Testis (tissue), 3 donors: ENCODE data around the gene NOX5. TPM values are rescaled to one million over a fixed set of nuclear protein-coding genes. Genes with fewer than 3 reads are reported as not detected.

Experiments
- DNase-seq: peaks from one replicate; pipeline ENCODE4 v3.0.0-alpha.2; 2019
- H3K27ac ChIP-seq, 2 donors: fragments of 200-600 bp; sonication (generic); one replicate each; pipeline ENCODE4 v1.5.1; 2019
- H3K27me3 ChIP-seq: fragments of 200-600 bp; sonication (generic); one replicate; pipeline ENCODE4 v1.5.1; 2019
- H3K36me3 ChIP-seq: fragments of 200-600 bp; sonication (generic); one replicate; pipeline ENCODE4 v1.5.1; 2017; ENCODE audit warnings: low read depth; ENCODE audit errors: missing control alignments
- H3K4me1 ChIP-seq: fragments of 200-600 bp; sonication (generic); one replicate; pipeline ENCODE4 v1.5.1; 2019
- H3K4me3 ChIP-seq, 2 donors: fragments of 200-600 bp; sonication (generic); one replicate each; pipeline ENCODE4 v1.5.1; 2017 to 2019
- H3K9me3 ChIP-seq: fragments of 200-600 bp; sonication (generic); one replicate; pipeline ENCODE4 v1.5.1; 2017
- POLR2A ChIP-seq: fragments of 450-650 bp; IDR thresholded peaks from one replicate; pipeline ENCODE4 v1.6.1; 2017; ENCODE audit warnings: antibody characterized with exemption, mild to moderate bottlenecking, moderate library complexity
- WGBS, 2 donors: methylation state at CpG; one replicate each; pipeline ENCODE4 v1.1.5; 2018; 5-methylcytosine and 5-hydroxymethylcytosine counted together
- intact Hi-C: fragments of 100-400 bp; cut with DNase I; formaldehyde crosslinking; loops from one replicate; pipeline ENCODE4 v1.15.1; 2023; ENCODE audit warnings: low total_unique reads
- polyA plus RNA-seq: library from polyadenylated mRNA; stranded (reverse); fragments of 350-450 nt; fragmentation: Illumina TruSeq; extraction: RNeasy Lipid Tissue Mini Kit (QIAGEN cat#74804); gene quantifications from one replicate; pipeline ENCODE4 v1.2.3, GENCODE V29; 2014; ENCODE audit warnings: low read depth, low replicate concordance; ENCODE audit not compliant: insufficient read depth
- total RNA-seq, 2 donors: library from RNA; depleted of rRNA; stranded (reverse); fragments of >200 nt; gene quantifications; one replicate each; pipeline ENCODE4 v1.2.3, GENCODE V29; 2016
- TF ChIP-seq, protein P1 (sequence below), 3 experiments: fragments of 450-650 bp in 2 of 3; fragments of 200-600 bp in 1 of 3; sonication (generic) in 1 of 3; IDR thresholded peaks; one replicate each; pipeline ENCODE4 v1.5.1; 2016 to 2019; ENCODE audit warnings: antibody characterized with exemption in 3 of 3, mild to moderate bottlenecking in 2 of 3, moderate library complexity in 1 of 3

NOX5 gene
- total and polyA plus RNA-seq, 3 donors from 2014 or later = 7.9 to 12.2 (median 10.7) TPM

DNA sequence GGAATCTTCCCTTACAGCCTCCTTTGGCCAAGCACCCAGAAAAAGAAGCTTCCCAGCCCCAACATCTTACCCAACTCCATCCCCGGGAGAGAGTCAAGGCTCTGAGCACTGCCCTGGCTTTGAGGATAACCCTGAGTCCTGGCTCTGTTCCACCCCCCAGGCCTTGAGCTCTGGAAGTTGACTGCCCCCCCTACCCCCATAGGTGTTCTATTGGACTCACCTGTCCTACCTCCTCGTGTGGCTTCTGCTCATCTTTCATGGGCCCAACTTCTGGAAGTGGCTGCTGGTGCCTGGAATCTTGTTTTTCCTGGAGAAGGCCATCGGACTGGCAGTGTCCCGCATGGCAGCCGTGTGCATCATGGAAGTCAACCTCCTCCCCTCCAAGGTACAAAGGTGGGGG lies 22.3 kb downstream of the NOX5 start:
- 94 to 95% methylated on average over 5 of the region's 5 CpGs for WGBS, 2 donors
- Histone ChIP-seq H3K27ac (no peak overlapping the region), H3K27me3 (no peaks in the 10 kb centered on the region), H3K4me3 (no peak overlapping the region), H3K36me3 (no peaks in the 10 kb centered on the region), H3K9me3 (no peaks in the 10 kb centered on the region), H3K4me1 (no peaks in the 10 kb centered on the region)
- intact Hi-C loops = no loop called here
- no peak for DNase-seq
- TF ChIP-seq POLR2A = no peak
- TF ChIP-seq, protein P1, sequence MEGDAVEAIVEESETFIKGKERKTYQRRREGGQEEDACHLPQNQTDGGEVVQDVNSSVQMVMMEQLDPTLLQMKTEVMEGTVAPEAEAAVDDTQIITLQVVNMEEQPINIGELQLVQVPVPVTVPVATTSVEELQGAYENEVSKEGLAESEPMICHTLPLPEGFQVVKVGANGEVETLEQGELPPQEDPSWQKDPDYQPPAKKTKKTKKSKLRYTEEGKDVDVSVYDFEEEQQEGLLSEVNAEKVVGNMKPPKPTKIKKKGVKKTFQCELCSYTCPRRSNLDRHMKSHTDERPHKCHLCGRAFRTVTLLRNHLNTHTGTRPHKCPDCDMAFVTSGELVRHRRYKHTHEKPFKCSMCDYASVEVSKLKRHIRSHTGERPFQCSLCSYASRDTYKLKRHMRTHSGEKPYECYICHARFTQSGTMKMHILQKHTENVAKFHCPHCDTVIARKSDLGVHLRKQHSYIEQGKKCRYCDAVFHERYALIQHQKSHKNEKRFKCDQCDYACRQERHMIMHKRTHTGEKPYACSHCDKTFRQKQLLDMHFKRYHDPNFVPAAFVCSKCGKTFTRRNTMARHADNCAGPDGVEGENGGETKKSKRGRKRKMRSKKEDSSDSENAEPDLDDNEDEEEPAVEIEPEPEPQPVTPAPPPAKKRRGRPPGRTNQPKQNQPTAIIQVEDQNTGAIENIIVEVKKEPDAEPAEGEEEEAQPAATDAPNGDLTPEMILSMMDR (IDR thresholded peaks at IDR 0.05) = no peak

DNA sequence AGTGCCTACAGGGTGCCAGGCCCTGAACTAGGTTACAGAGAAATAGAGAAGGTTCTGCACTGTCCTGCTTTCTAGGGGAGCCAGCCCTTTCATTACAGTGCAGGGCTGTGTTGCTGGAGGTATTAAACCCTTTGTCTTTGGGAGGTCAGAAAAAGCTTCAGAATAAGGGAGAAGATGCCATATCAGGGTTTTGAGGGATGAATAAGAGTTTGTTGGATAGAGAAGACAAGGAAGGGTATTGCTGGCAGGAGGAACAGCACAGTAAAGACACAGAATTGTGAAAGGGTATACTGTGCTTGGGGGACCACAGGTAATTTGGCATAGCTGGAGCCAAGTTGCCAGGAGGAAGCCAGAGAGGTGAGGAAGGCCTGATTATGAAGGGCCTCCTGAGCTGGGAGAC lies 23.0 kb downstream of the NOX5 start:
- H3K27ac ChIP-seq = no peak overlapping the region
- no peak for DNase-seq
- TF ChIP-seq POLR2A = no peak
- TF ChIP-seq, protein P1 (IDR thresholded peaks at IDR 0.05) = no peak
- no peaks in the 10 kb centered on the region for H3K36me3 ChIP-seq
- no peaks in the 10 kb centered on the region for H3K4me1 ChIP-seq
- intact Hi-C loops = no loop called here
- H3K4me3 ChIP-seq = no peak overlapping the region
- no peaks in the 10 kb centered on the region for H3K9me3 ChIP-seq
- H3K27me3 ChIP-seq = no peaks in the 10 kb centered on the region

DNA sequence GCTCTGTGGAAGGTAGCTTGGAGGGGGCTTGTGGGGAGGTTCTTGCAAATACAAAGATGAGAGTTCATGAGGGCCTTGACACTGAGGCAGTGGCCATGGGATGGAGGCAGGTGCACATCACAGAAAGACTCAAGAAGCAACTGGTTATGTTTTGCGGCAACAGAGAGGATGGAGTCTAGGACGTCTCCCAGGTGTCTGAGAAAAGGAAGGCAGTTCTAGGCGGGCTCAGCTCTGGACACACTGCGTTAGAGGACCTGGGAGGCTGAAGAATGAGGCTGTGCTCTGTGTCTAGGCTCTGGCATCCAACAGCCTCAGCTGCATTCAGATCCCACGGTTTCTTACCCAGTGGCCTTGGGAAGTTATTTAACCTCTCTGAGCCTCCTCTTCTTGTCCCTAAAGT lies 23.5 kb downstream of the NOX5 start:
- no peak overlapping the region for H3K27ac ChIP-seq

DNA sequence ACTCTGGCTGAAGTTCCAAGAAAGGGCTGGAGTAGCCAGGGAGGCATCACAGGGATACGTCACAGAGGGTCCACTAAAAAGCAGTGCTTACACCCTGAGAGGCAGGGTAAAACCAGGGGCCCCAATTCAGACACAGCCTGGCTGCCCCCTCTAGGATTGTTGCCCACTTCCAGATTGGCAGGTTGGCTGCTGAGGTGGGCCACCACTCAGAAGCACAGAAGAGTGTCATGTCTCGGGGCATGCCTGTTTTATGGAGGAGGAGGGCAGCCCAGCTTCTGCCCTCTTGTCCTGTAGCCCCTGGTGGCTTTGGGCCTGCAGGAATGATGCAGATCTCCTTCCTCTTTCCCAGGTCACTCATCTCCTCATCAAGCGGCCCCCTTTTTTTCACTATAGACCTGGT lies 24.0 kb downstream of the NOX5 start:
- 93 to 96% methylated on average over 3 of the region's 3 CpGs for WGBS, 2 donors
- Histone ChIP-seq H3K9me3 (no peaks in the 10 kb centered on the region), H3K4me1 (no peaks in the 10 kb centered on the region), H3K27me3 (no peaks in the 10 kb centered on the region), H3K27ac (no peak overlapping the region), H3K4me3 (no peak overlapping the region), H3K36me3 (no peaks in the 10 kb centered on the region)
- TF ChIP-seq, protein P1 (IDR thresholded peaks at IDR 0.05) = no peak
- TF ChIP-seq POLR2A = no peak
- intact Hi-C loops = no loop called here
- no peak for DNase-seq

More for the DNA sequence above, 23.5 kb downstream of the NOX5 start:
- no peaks in the 10 kb centered on the region for H3K9me3 ChIP-seq
- no peaks in the 10 kb centered on the region for H3K36me3 ChIP-seq
- H3K27me3 ChIP-seq = no peaks in the 10 kb centered on the region
- DNase-seq = no peak
- no peaks in the 10 kb centered on the region for H3K4me1 ChIP-seq
- intact Hi-C loops = no loop called here
- WGBS, 2 donors = 82 to 83% methylated on average over 5 of the region's 5 CpGs
- H3K4me3 ChIP-seq = no peak overlapping the region
- TF ChIP-seq, protein P1 (IDR thresholded peaks at IDR 0.05) = no peak
- TF ChIP-seq POLR2A = no peak

DNA sequence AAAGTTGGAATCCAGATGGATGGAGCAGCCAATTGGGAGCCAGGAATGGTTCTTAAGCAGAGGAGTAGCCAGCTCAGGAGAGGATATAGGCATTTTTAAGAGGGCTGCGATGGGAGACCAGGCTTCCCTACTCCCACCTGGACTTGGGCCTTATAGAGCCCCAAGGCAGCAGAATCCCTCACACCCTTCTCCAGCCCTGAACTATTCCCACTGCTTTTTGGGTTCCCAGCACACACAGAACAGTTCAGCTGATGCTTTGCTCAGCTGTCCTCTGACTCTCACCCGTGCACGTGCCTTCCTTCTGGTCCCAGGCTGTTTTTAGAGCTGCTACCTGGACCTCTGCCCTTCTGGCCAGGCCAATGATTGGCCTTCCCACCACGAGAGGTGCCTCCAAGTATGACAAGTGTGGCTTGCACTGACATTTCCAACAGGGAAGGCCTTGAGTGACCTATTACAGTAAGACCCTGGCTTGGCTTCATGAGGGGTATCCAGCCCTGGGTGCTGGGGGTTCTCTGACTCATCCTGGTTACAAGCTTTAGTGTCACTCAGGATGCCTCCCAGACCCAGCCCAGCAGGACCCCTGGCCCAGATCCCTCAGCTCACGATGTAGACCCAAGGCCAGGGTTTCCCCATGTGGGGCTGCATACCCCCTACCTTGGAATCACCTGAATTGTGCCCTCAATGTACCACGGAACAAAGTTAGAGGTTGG lies 25.2 kb downstream of the NOX5 start:
- WGBS, 2 donors = 90% methylated on average over 4 to 6 of the region's 6 CpGs
- no peak for DNase-seq

More for the DNA sequence above, 25.2 kb downstream of the NOX5 start:
- TF ChIP-seq POLR2A = no peak
- TF ChIP-seq, protein P1 (IDR thresholded peaks at IDR 0.05) = no peak
- intact Hi-C loops = no loop called here
- no peaks in the 10 kb centered on the region for H3K36me3 ChIP-seq
- no peaks in the 10 kb centered on the region for H3K9me3 ChIP-seq
- no peaks in the 10 kb centered on the region for H3K4me1 ChIP-seq
- H3K27me3 ChIP-seq = no peaks in the 10 kb centered on the region
- H3K27ac ChIP-seq = no peak overlapping the region
- H3K4me3 ChIP-seq = no peak overlapping the region
